MM.1S (cell line): ENCODE data around the gene BICDL1.

Experiments used
- DNase-seq: peaks from one replicate; pipeline ENCODE4 v3.0.0-alpha.2; 2015
- H2AFZ ChIP-seq: fragments of 300-600 bp; sonication (generic); 2 replicates; pipeline ENCODE4 v1.6.0; 2016; ENCODE audit warnings: antibody characterized with exemption, low read length
- H3F3A ChIP-seq: fragments of 300-600 bp; sonication (generic); 2 replicates; pipeline ENCODE4 v1.6.1; 2016; ENCODE audit warnings: mild to moderate bottlenecking, antibody characterized with exemption, low read length, moderate library complexity, mixed read lengths; ENCODE audit not compliant: insufficient read depth
- H3K27ac ChIP-seq: fragments of 300-600 bp; sonication (generic); 2 replicates; pipeline ENCODE4 v1.5.1; 2016; ENCODE audit warnings: mild to moderate bottlenecking, low read length
- H3K27me3 ChIP-seq: fragments of 300-600 bp; sonication (generic); replicated peaks from 2 replicates; pipeline ENCODE4 v1.6.0; 2016; ENCODE audit warnings: low read length; ENCODE audit not compliant: insufficient read depth
- H3K36me3 ChIP-seq: fragments of 300-600 bp; sonication (generic); replicated peaks from 2 replicates; pipeline ENCODE4 v1.6.1; 2016; ENCODE audit warnings: mild to moderate bottlenecking, low read length, mixed read lengths; ENCODE audit not compliant: insufficient read depth
- H3K4me1 ChIP-seq: fragments of 300-600 bp; sonication (generic); 2 replicates; pipeline ENCODE4 v1.6.1; 2016; ENCODE audit warnings: low read length, mixed read lengths
- H3K4me2 ChIP-seq: fragments of 300-600 bp; sonication (generic); 2 replicates; pipeline ENCODE4 v1.6.0; 2016; ENCODE audit warnings: low read depth, low read length
- H3K4me3 ChIP-seq: fragments of 300-600 bp; sonication (generic); 2 replicates; pipeline ENCODE4 v1.5.1; 2016; ENCODE audit warnings: low read length, mixed read lengths
- H3K79me2 ChIP-seq: fragments of 300-600 bp; sonication (generic); 2 replicates; pipeline ENCODE4 v1.6.1; 2016; ENCODE audit warnings: mixed run types, low read length, mixed read lengths
- H3K9ac ChIP-seq: fragments of 300-600 bp; sonication (generic); 2 replicates; pipeline ENCODE4 v1.6.1; 2016; ENCODE audit warnings: low read length, mixed read lengths
- H3K9me2 ChIP-seq: fragments of 300-600 bp; sonication (generic); replicated peaks from 2 replicates; pipeline ENCODE4 v1.6.1; 2016; ENCODE audit warnings: mild to moderate bottlenecking, low read length, mixed read lengths; ENCODE audit not compliant: insufficient read depth
- H3K9me3 ChIP-seq: fragments of 300-600 bp; sonication (generic); replicated peaks from 2 replicates; pipeline ENCODE4 v1.6.1; 2016; ENCODE audit warnings: mild to moderate bottlenecking, low read length, mixed read lengths; ENCODE audit not compliant: insufficient read depth
- H4K20me1 ChIP-seq: fragments of 300-600 bp; sonication (generic); 2 replicates; pipeline ENCODE4 v1.6.1; 2016; ENCODE audit warnings: mild to moderate bottlenecking, low read length, moderate library complexity, mixed read lengths; ENCODE audit not compliant: insufficient read depth
- EZH2 ChIP-seq: fragments of 300-600 bp; sonication (generic); optimal IDR thresholded peaks from 2 replicates; pipeline ENCODE3; 2017; ENCODE audit warnings: low read depth, mild to moderate bottlenecking, antibody characterized with exemption, low read length, mixed read lengths
- EZH2phosphoT487 ChIP-seq: fragments of 300-600 bp; sonication (generic); IDR thresholded peaks from 2 replicates; pipeline ENCODE4 v1.6.1; 2018; ENCODE audit warnings: antibody characterized with exemption, low read length
- TF ChIP-seq, protein P1 (sequence below): fragments of 300-600 bp; sonication (generic); IDR thresholded peaks from 2 replicates; pipeline ENCODE4 v1.5.1; 2016; ENCODE audit warnings: antibody characterized with exemption, low read length, mixed read lengths

BICDL1 gene

DNA sequence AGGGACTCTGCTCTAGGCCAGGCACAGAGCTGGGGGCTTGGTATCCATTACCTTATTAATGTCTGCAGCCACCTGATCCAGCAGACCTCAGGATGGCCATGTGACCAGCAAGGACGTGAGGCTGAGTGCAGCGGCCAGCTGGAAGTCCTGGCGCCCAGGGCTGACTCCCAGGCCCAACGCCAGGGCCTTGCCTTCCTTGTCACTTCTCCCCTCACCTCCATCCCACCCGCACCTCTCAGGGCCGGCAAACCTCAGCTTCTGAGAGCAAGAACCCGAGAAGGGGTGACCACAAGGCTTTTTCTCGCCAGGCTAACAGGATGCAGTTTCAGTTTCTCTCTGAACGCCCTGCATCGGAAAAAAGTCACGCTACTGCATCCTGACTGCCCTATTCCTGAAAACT lies 112.1 kb downstream of the BICDL1 start:
- no peaks in the 10 kb centered on the region for H3K9me3 ChIP-seq
- H3K4me3 ChIP-seq = peak overlapping the region; percentile 36; the same call in 1 of the 2 replicates
- no peaks in the 10 kb centered on the region for H3K9me2 ChIP-seq
- H3K4me1 ChIP-seq = peaks cover 15% of the 10 kb centered on the region
- H3K79me2 ChIP-seq = peaks cover 63% of the 10 kb centered on the region
- H3K9ac ChIP-seq = peak overlapping the region; percentile 49
- no peaks in the 10 kb centered on the region; the same call in 1 of the 2 replicates for H3K36me3 ChIP-seq
- H3K4me2 ChIP-seq = peak overlapping the region; percentile 73
- H3K27me3 ChIP-seq = no peaks in the 10 kb centered on the region
- no peak overlapping the region for H2AFZ ChIP-seq
- peaks cover 5% of the 10 kb centered on the region; the same call in 1 of the 2 replicates for H3F3A ChIP-seq
- no peak for TF ChIP-seq EZH2phosphoT487
- TF ChIP-seq, protein P1, sequence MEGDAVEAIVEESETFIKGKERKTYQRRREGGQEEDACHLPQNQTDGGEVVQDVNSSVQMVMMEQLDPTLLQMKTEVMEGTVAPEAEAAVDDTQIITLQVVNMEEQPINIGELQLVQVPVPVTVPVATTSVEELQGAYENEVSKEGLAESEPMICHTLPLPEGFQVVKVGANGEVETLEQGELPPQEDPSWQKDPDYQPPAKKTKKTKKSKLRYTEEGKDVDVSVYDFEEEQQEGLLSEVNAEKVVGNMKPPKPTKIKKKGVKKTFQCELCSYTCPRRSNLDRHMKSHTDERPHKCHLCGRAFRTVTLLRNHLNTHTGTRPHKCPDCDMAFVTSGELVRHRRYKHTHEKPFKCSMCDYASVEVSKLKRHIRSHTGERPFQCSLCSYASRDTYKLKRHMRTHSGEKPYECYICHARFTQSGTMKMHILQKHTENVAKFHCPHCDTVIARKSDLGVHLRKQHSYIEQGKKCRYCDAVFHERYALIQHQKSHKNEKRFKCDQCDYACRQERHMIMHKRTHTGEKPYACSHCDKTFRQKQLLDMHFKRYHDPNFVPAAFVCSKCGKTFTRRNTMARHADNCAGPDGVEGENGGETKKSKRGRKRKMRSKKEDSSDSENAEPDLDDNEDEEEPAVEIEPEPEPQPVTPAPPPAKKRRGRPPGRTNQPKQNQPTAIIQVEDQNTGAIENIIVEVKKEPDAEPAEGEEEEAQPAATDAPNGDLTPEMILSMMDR = no peak
- TF ChIP-seq EZH2 = no peak
- H4K20me1 ChIP-seq = no peaks in the 10 kb centered on the region
- DNase-seq = peak; percentile 67
- H3K27ac ChIP-seq = peak overlapping the region; percentile 73; the same call in 1 of the 2 replicates

DNA sequence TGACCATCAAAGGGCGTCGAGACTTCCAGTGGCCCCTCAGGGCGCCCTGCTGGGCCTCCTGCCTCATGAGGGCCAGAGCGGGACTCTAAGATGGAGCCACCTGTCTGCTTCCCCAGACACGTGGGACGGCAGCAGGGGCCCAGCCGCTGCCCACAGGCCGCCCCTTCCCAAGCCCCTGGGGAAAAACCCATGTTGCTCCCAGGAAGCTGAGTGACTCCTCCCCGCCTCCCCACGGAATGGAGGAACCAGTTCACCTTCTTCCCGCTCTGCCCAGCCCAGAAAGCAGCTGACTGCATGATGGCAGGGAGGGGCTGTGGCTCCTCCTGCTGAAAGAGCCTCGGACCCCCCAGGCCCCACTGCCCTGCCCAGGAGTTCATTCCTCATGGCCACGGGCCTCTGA lies 112.6 kb downstream of the BICDL1 start:
- Histone ChIP-seq H3K79me2 (peaks cover 68% of the 10 kb centered on the region), H3K9ac (peak overlapping the region; percentile 49), H3K27ac (peak overlapping the region; percentile 73)

GRCh38 chr12:120102189-120103043 lies 113.4 kb downstream of the BICDL1 start:
- Histone ChIP-seq H3K79me2 (peaks cover 76% of the 10 kb centered on the region), H3K27ac (peak overlapping the region; percentile 73; the same call in 1 of the 2 replicates), H2AFZ (no peak overlapping the region), H3K4me1 (peaks cover 15% of the 10 kb centered on the region), H3K36me3 (no peaks in the 10 kb centered on the region; the same call in 1 of the 2 replicates), H3K9ac (no peak overlapping the region), H4K20me1 (no peaks in the 10 kb centered on the region), H3K4me3 (no peak overlapping the region), H3K27me3 (no peaks in the 10 kb centered on the region), H3F3A (peaks cover 5% of the 10 kb centered on the region; the same call in 1 of the 2 replicates), H3K9me3 (no peaks in the 10 kb centered on the region), H3K4me2 (peak overlapping the region; percentile 73), H3K9me2 (no peaks in the 10 kb centered on the region)
- no peak for DNase-seq
- TF ChIP-seq, protein P1 = no peak
- no peak for TF ChIP-seq EZH2phosphoT487
- no peak for TF ChIP-seq EZH2

More for the DNA sequence above, 112.6 kb downstream of the BICDL1 start:
- H3K36me3 ChIP-seq = no peaks in the 10 kb centered on the region; the same call in 1 of the 2 replicates
- no peaks in the 10 kb centered on the region for H3K9me3 ChIP-seq
- no peak overlapping the region for H2AFZ ChIP-seq
- H3K4me2 ChIP-seq = peak overlapping the region; percentile 73
- TF ChIP-seq EZH2 (no peak), EZH2phosphoT487 (no peak)
- TF ChIP-seq, protein P1 = no peak
- peak overlapping the region; percentile 36; the same call in 1 of the 2 replicates for H3K4me3 ChIP-seq
- H3K9me2 ChIP-seq = no peaks in the 10 kb centered on the region
- H4K20me1 ChIP-seq = no peaks in the 10 kb centered on the region
- no peak for DNase-seq
- no peaks in the 10 kb centered on the region for H3K27me3 ChIP-seq
- peaks cover 5% of the 10 kb centered on the region; the same call in 1 of the 2 replicates for H3F3A ChIP-seq
- H3K4me1 ChIP-seq = peaks cover 15% of the 10 kb centered on the region
